Panc1 (cell line): ENCODE measurements around the gene IPO11.

Experiments
- SIN3A ChIP-seq: IDR thresholded peaks from 2 replicates; pipeline ENCODE4 v1.6.1; 2012; ENCODE audit warnings: low read depth, mild to moderate bottlenecking, low read length, moderate library complexity, borderline replicate concordance; ENCODE audit not compliant: insufficient read depth
- TF ChIP-seq, protein P1 (sequence below): fragments of 450-650 bp; IDR thresholded peaks from 2 replicates; pipeline ENCODE4 v1.5.1; 2017; ENCODE audit warnings: mild to moderate bottlenecking

GRCh38 chr5:62662521-62662920 lies 250.0 kb downstream of the IPO11 start:
- TF ChIP-seq, protein P1, sequence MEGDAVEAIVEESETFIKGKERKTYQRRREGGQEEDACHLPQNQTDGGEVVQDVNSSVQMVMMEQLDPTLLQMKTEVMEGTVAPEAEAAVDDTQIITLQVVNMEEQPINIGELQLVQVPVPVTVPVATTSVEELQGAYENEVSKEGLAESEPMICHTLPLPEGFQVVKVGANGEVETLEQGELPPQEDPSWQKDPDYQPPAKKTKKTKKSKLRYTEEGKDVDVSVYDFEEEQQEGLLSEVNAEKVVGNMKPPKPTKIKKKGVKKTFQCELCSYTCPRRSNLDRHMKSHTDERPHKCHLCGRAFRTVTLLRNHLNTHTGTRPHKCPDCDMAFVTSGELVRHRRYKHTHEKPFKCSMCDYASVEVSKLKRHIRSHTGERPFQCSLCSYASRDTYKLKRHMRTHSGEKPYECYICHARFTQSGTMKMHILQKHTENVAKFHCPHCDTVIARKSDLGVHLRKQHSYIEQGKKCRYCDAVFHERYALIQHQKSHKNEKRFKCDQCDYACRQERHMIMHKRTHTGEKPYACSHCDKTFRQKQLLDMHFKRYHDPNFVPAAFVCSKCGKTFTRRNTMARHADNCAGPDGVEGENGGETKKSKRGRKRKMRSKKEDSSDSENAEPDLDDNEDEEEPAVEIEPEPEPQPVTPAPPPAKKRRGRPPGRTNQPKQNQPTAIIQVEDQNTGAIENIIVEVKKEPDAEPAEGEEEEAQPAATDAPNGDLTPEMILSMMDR: no peak
- TF ChIP-seq SIN3A: no peak
